ENCODE results near the gene PMM1. TPM values are rescaled to one million over a fixed set of nuclear protein-coding genes. Genes with fewer than 3 reads are reported as not detected.

Gene PMM1
- total and polyA plus RNA-seq, 2 of the 13 experiments (the other 11 are each of a cell fraction or from before 2014, with no cell fraction given): 17.8 to 95.6 TPM

DNA sequence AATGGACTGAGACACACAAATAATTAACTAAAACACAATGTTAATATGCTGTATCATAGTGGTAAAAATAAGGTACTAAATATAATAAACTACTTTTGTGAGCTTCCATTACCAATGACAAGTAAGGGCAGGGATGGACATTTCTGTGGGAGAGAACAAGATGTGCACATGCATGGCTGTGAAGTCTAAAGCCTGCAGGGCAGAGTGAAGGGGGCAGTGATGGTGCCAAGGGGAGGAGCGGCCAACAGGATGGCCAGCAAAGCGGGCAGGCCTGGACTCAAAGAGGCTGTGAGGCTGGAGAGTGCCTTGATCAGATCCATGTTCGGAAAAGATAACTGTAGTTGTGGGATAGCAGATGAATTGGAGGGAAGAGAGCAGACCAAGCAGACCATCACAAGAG is 18.7 kb upstream of the PMM1 start (continued):
- no peak for TF ChIP-seq RXRA (CRISPR knock-in tag; IDR thresholded peaks at IDR 0.05)
- no peak for TF ChIP-seq ZNF335 (CRISPR knock-in tag; IDR thresholded peaks at IDR 0.05)
- no peak for TF ChIP-seq ZNF30 (CRISPR knock-in tag; IDR thresholded peaks at IDR 0.05)
- TF ChIP-seq ZSCAN21 (CRISPR knock-in tag; IDR thresholded peaks at IDR 0.05; ENCODE audit: borderline replicate concordance): no peak
- TF ChIP-seq NFIB (CRISPR knock-in tag; IDR thresholded peaks at IDR 0.05; ENCODE audit: borderline replicate concordance): no peak

DNA sequence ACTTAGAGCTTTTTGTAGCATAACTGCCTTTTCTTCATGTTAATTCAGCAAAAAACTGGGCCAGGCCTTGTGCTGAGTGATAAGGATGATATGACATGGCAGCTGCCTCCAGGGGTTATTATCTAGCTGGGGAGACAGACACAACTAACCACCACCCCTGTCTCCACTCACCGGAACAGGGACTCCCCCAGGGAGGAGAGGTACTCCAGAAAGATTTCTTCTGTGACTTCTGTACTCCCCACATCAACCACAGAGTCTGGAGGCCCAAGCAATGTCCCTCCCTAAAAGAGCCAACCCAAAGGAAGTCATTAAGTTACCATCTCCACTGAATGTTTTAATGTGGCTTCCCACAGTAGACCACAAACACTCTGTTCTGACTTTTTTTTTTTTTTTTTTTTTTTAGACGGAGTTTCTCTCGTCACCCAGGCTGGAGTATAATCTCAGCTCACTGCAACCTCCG is 14.3 kb upstream of the PMM1 start:
- no TSS peak for BruUV-seq (replicated peaks)
- Histone ChIP-seq H4K20me1 (ENCODE audit: insufficient read depth, low read length) (no peaks in the 10 kb centered on the region), H3K36me3 (replicated peaks in 1 of 2; ENCODE audit: control insufficient read depth in 1 of 2, insufficient read depth in 2 of 2, low read length in 2 of 2) (peaks cover 23 to 43% of the 10 kb centered on the region in 2 experiments), H3K4me2 (ENCODE audit: low read depth, low read length) (no peak overlapping the region), H3K9me3 (ENCODE audit: low read length) (no peaks in the 10 kb centered on the region), H2AFZ (ENCODE audit: low read length) (no peak overlapping the region), H3K4me1 (ENCODE audit: insufficient read depth, low read length) (no peaks in the 10 kb centered on the region), H3K79me2 (ENCODE audit: insufficient read depth, low read length) (no peaks in the 10 kb centered on the region), H3K27me3 (ENCODE audit: control insufficient read depth in 1 of 2, insufficient read depth in 2 of 2, low read length in 2 of 2) (no peaks in the 10 kb centered on the region), H3K27ac (ENCODE audit: extremely low read length, insufficient read depth, low read length) (no peak overlapping the region), H3K9ac (ENCODE audit: insufficient read depth, low read depth, low read length) (no peak overlapping the region), H3K4me3 (replicated peaks in 1 of 3; ENCODE audit: insufficient read depth in 1 of 3, low read depth in 2 of 3, low read length in 3 of 3) (no peak overlapping the region)
- no peak for FAIRE-seq
- CTCF ChIA-PET (ENCODE audit: low intra/inter-chr PET ratio, low total read pairs): interaction anchor here (0.6 kb wide), 1 partner anchor 49 kb away, joined by 3 read pairs; no protein-coding TSS in a partner anchor
- in situ Hi-C loops (cut with HindIII; ENCODE audit: extremely low pct_ligation_motif_present, low pct_unique_long_range_greater_than_20kb): no loop called here
- intact Hi-C loops (cut with micrococcal nuclease; ENCODE audit: unreplicated experiment): no loop called here
- ATAC-seq: no peak
- POLR2A ChIA-PET: interaction anchor here (2.3 to 2.9 kb wide), 2 partner anchors 14 to 17 kb away, joined by 7 to 11 read pairs; partner anchors contain the start of genes DESI1, PMM1 and XRCC6
- no peak for DNase-seq (ENCODE audit: low spot score)
- 98% methylated on average over 4 of the region's 4 CpGs for WGBS (ENCODE audit: low lambda C conversion rate)
- TF ChIP-seq RNF2 (conservative IDR thresholded peaks at IDR 0.05; ENCODE audit: low read depth) (no peak), ZMAT3 (CRISPR knock-in tag; conservative IDR thresholded peaks at IDR 0.05) (no peak), GATAD1 (CRISPR knock-in tag; IDR thresholded peaks at IDR 0.05) (no peak), SRSF1 (optimal IDR thresholded peaks at IDR 0.05; ENCODE audit: low read depth, low read length) (no peak), HOXA9 (CRISPR knock-in tag; IDR thresholded peaks at IDR 0.05; ENCODE audit: borderline replicate concordance) (no peak)
- TF ChIP-seq, protein P1, sequence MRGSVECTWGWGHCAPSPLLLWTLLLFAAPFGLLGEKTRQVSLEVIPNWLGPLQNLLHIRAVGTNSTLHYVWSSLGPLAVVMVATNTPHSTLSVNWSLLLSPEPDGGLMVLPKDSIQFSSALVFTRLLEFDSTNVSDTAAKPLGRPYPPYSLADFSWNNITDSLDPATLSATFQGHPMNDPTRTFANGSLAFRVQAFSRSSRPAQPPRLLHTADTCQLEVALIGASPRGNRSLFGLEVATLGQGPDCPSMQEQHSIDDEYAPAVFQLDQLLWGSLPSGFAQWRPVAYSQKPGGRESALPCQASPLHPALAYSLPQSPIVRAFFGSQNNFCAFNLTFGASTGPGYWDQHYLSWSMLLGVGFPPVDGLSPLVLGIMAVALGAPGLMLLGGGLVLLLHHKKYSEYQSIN (CRISPR knock-in tag; IDR thresholded peaks at IDR 0.05; ENCODE audit: borderline replicate concordance): no peak

Data from HepG2 (cell line).